IPS-20b (cell line): ENCODE results near the gene INTS13.
"Not testable (repeated sequence)": the region's sequence is repeated elsewhere in the genome, so short reads cannot be mapped to it uniquely, and the experiment has no call there.

ENCODE experiments used
- H3K27ac ChIP-seq: one replicate; pipeline ENCODE4 v1.5.1; 2013; ENCODE audit warnings: low read length
- H3K27me3 ChIP-seq: 2 replicates; pipeline ENCODE4 v1.6.1; 2013; ENCODE audit warnings: mild to moderate bottlenecking, low read length, inconsistent platforms; ENCODE audit not compliant: insufficient read depth
- H3K36me3 ChIP-seq: 2 replicates; pipeline ENCODE4 v1.6.1; 2013; ENCODE audit warnings: low read depth, mild to moderate bottlenecking, inconsistent platforms, low read length, moderate library complexity; ENCODE audit not compliant: insufficient read depth
- H3K4me1 ChIP-seq: 2 replicates; pipeline ENCODE4 v1.6.1; 2013; ENCODE audit warnings: mild to moderate bottlenecking, control low read depth, inconsistent platforms, low read length, moderate library complexity; ENCODE audit not compliant: insufficient read depth
- H3K4me3 ChIP-seq: 2 replicates; pipeline ENCODE4 v1.5.1; 2013; ENCODE audit warnings: mild to moderate bottlenecking, low read length, inconsistent platforms
- H3K9ac ChIP-seq: 2 replicates; pipeline ENCODE4 v1.6.1; 2013; ENCODE audit warnings: low read depth, mild to moderate bottlenecking, inconsistent platforms, low read length, moderate library complexity
- H3K9me3 ChIP-seq: 2 replicates; pipeline ENCODE4 v1.6.1; 2013; ENCODE audit warnings: mild to moderate bottlenecking, low read depth, low read length, inconsistent platforms; ENCODE audit not compliant: insufficient read depth

INTS13 gene

GRCh38 chr12:26862787-26863186, 75.0 kb downstream of the INTS13 start:
- not testable (repeated sequence) for H3K27ac ChIP-seq, H3K27me3 ChIP-seq, H3K36me3 ChIP-seq, H3K4me1 ChIP-seq, H3K4me3 ChIP-seq, H3K9ac ChIP-seq, H3K9me3 ChIP-seq

GRCh38 chr12:26861690-26862089, 76.1 kb downstream of the INTS13 start:
- Histone ChIP-seq H3K4me3 (no peak overlapping the region), H3K27me3 (no peaks in the 10 kb centered on the region), H3K36me3 (no peaks in the 10 kb centered on the region), H3K4me1 (peaks cover 5% of the 10 kb centered on the region; the same call in 1 of the 2 replicates), H3K9me3 (no peaks in the 10 kb centered on the region), H3K9ac (no peak overlapping the region), H3K27ac (no peak overlapping the region)

GRCh38 chr12:26857465-26858176, 80.2 kb downstream of the INTS13 start:
- H3K4me1 ChIP-seq, result peaks cover 5% of the 10 kb centered on the region; the same call in 1 of the 2 replicates
- no peak overlapping the region for H3K4me3 ChIP-seq
- no peaks in the 10 kb centered on the region for H3K9me3 ChIP-seq
- H3K36me3 ChIP-seq, result no peaks in the 10 kb centered on the region
- no peak overlapping the region for H3K27ac ChIP-seq
- H3K9ac ChIP-seq, result no peak overlapping the region
- no peaks in the 10 kb centered on the region for H3K27me3 ChIP-seq

GRCh38 chr12:26855337-26855736, 82.4 kb downstream of the INTS13 start:
- Histone ChIP-seq H3K27ac (no peak overlapping the region), H3K36me3 (no peaks in the 10 kb centered on the region)

More at GRCh38 chr12:26855337-26855736, 82.4 kb downstream of the INTS13 start:
- no peak overlapping the region for H3K9ac ChIP-seq
- no peaks in the 10 kb centered on the region for H3K27me3 ChIP-seq
- H3K4me1 ChIP-seq, result peaks cover 5% of the 10 kb centered on the region; the same call in 1 of the 2 replicates
- no peak overlapping the region for H3K4me3 ChIP-seq
- no peaks in the 10 kb centered on the region for H3K9me3 ChIP-seq
